ENCODE measurements around the gene NAP1L3. TPM values are rescaled to one million over a fixed set of nuclear protein-coding genes. Genes with fewer than 3 reads are reported as not detected.
A peak's percentile ranks its signal among the peaks of the same experiment; 100 is the strongest.

The NAP1L3 gene, protein sequence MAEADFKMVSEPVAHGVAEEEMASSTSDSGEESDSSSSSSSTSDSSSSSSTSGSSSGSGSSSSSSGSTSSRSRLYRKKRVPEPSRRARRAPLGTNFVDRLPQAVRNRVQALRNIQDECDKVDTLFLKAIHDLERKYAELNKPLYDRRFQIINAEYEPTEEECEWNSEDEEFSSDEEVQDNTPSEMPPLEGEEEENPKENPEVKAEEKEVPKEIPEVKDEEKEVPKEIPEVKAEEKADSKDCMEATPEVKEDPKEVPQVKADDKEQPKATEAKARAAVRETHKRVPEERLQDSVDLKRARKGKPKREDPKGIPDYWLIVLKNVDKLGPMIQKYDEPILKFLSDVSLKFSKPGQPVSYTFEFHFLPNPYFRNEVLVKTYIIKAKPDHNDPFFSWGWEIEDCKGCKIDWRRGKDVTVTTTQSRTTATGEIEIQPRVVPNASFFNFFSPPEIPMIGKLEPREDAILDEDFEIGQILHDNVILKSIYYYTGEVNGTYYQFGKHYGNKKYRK
- 0.52 and 0.83 TPM in 2 replicates for polyA plus RNA-seq (2011; rRNA removed)
- polyA minus RNA-seq (2011; rRNA and poly(A)+ RNA removed): 0.05 and 0.24 TPM in 2 replicates

DNA sequence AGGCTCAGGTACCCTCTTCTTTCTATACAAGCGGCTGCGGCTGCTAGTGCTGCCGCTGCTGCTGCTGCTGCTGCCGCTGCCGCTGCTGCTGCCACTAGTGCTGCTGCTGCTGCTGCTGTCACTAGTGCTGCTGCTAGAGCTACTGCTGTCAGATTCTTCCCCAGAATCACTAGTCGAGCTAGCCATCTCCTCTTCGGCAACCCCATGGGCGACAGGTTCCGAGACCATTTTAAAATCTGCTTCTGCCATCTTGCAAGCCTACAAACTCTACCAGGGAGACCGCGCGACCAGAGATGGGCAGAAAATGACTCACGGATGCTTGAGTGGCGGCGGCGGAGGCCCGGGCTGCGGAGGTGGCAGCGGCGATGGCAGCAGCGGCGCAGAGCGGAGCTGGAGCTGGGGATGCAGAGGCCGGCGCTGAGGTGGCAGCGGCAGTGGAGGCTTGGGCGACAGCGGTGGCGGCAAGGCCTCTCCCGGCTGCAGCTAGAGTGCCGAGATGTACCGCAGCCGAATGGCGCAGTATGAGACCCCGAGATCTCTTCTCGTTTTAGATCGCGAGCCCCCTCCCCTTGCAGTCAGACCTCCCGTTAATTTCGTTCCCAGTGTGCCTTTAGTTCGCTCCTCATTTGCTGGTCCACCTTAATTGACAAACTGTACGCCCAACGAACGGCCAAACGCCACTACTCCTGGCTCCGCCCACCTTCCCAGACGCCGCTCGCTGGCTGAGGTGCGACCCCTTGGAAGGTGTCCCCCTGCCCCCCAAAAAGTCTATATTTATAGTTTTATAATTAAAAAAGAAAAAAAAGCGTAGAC, at the start of gene NAP1L3:
Gene NAP1L3, minus strand, starts transcription at position 523 of the 813 bp plus-strand sequence. Its CDS starts 274 bp downstream, at position 249.
- POLR2A ChIA-PET: no interaction called here
- Histone ChIP-seq H3K27me3 (ENCODE audit: control insufficient read depth, insufficient read depth, low read length) (no peaks in the 10 kb centered on the region), H3K36me3 (ENCODE audit: control insufficient read depth, insufficient read depth, low read length) (no peaks in the 10 kb centered on the region), H3K4me3 (ENCODE audit: low read depth, low read length) (peak within 1 kb of the TSS; percentile 57)
- TF ChIP-seq, protein P1, sequence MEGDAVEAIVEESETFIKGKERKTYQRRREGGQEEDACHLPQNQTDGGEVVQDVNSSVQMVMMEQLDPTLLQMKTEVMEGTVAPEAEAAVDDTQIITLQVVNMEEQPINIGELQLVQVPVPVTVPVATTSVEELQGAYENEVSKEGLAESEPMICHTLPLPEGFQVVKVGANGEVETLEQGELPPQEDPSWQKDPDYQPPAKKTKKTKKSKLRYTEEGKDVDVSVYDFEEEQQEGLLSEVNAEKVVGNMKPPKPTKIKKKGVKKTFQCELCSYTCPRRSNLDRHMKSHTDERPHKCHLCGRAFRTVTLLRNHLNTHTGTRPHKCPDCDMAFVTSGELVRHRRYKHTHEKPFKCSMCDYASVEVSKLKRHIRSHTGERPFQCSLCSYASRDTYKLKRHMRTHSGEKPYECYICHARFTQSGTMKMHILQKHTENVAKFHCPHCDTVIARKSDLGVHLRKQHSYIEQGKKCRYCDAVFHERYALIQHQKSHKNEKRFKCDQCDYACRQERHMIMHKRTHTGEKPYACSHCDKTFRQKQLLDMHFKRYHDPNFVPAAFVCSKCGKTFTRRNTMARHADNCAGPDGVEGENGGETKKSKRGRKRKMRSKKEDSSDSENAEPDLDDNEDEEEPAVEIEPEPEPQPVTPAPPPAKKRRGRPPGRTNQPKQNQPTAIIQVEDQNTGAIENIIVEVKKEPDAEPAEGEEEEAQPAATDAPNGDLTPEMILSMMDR (IDR thresholded peaks at IDR 0.05; ENCODE audit: insufficient read depth, low read depth, low read length): no peak
- CTCF ChIA-PET: no interaction called here
- peak; percentile 19 for DNase-seq (ENCODE audit: low read depth)

DNA sequence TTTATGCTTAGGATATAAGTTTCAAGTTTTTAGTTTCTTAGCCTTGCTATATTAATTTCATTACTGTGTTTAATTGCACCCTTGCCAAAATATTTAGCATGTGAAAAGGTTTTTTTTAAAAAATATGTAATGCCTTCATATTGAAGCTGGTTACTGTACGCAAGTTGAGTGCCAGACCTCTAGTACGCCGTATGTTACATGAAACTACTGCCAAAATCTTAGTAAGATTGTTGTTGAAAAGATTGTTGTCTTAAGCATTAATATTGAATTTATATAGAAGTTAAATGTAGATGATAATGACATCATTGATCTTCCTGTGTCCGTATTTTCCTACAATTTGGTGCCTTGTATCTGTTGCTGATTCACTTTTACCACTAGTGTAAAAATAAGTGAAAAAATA, 37.7 kb upstream of the NAP1L3 start:
- no peaks in the 10 kb centered on the region for H3K36me3 ChIP-seq (ENCODE audit: control insufficient read depth, insufficient read depth, low read length)
- ChIA-PET CTCF (no interaction called here), POLR2A (no interaction called here)
- no peak for DNase-seq (ENCODE audit: low read depth)
- no peak overlapping the region for H3K4me3 ChIP-seq (ENCODE audit: low read depth, low read length)
- TF ChIP-seq, protein P1 (IDR thresholded peaks at IDR 0.05; ENCODE audit: insufficient read depth, low read depth, low read length): no peak
- no peaks in the 10 kb centered on the region for H3K27me3 ChIP-seq (ENCODE audit: control insufficient read depth, insufficient read depth, low read length)

DNA sequence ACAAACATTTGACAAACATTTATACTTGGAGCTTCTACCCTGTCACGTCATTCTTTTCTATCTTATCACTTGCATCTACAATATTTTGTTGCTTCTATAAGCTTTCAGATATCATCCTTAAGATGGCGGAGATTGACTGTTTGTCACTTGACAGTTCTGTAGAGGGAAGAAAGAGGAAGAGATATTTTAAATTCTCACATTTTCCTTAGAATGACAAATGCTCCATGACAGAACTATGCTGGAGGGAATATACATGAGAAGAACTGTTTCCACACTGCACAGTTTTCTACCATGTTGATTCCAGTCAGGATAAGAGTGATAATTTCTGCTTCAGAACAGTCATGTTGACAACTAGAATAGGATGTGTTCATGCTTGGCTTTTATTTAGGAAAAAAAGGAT, 30.3 kb upstream of the NAP1L3 start:
- POLR2A ChIA-PET: no interaction called here
- TF ChIP-seq, protein P1 (IDR thresholded peaks at IDR 0.05; ENCODE audit: insufficient read depth, low read depth, low read length): no peak
- Histone ChIP-seq H3K4me3 (ENCODE audit: low read depth, low read length) (no peak overlapping the region), H3K27me3 (ENCODE audit: control insufficient read depth, insufficient read depth, low read length) (no peaks in the 10 kb centered on the region), H3K36me3 (ENCODE audit: control insufficient read depth, insufficient read depth, low read length) (no peaks in the 10 kb centered on the region)
- CTCF ChIA-PET: no interaction called here
- DNase-seq (ENCODE audit: low read depth): no peak

DNA sequence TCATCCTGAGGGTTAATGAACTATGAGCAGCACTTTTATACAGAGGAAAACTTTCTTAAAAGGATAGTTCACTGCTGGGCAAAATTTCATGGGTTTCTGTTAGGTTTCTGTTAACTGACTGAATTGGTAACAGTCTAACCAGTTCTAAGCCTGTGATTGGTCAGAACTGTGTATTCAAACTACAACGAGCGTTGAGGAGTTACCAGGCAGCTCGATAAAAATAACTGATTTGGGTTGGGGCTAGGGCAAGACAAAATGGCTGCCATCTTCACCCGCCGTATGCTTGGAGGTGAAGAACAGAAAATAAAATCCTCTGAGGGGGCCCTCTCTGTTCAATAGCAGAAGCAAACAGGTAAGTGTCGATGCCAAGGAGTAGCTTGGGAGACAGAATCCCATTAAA, 22.6 kb upstream of the NAP1L3 start:
- H3K4me3 ChIP-seq (ENCODE audit: low read depth, low read length): no peak overlapping the region
- no peaks in the 10 kb centered on the region for H3K36me3 ChIP-seq (ENCODE audit: control insufficient read depth, insufficient read depth, low read length)
- H3K27me3 ChIP-seq (ENCODE audit: control insufficient read depth, insufficient read depth, low read length): no peaks in the 10 kb centered on the region
- POLR2A ChIA-PET: no interaction called here
- TF ChIP-seq, protein P1 (IDR thresholded peaks at IDR 0.05; ENCODE audit: insufficient read depth, low read depth, low read length): no peak
- CTCF ChIA-PET: no interaction called here
- DNase-seq (ENCODE audit: low read depth): no peak

DNA sequence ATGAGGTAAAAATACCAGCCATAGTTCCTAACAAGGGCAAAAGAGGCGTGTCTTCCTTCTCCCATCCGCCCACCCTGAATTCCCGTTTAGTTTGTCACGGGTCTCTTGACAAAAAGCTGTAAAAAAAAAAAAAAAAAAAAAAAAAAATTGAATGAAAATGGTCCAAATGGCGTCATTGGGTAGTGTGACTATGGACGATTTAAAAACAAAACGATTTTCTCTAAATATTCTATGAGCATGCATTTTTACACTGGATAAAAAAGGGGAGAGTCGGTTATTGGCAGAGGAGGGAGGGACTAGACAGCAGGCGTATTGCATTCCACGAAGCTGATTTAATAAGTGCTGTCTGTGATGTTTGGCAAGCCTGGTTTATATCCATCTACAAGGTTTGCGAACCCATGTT, 492 bp upstream of the NAP1L3 start, which contains the start of gene FAM133A:
Gene FAM133A, plus strand, starts transcription at position 338 of the 403 bp plus-strand sequence. CDS start 35,214 bp downstream, outside the sequence.
- POLR2A ChIA-PET: no interaction called here
- DNase-seq (ENCODE audit: low read depth): peak; percentile 5

More for the DNA sequence above, 492 bp upstream of the NAP1L3 start, which contains the start of gene FAM133A:
- no peaks in the 10 kb centered on the region for H3K27me3 ChIP-seq (ENCODE audit: control insufficient read depth, insufficient read depth, low read length)
- H3K36me3 ChIP-seq (ENCODE audit: control insufficient read depth, insufficient read depth, low read length): no peaks in the 10 kb centered on the region
- CTCF ChIA-PET: no interaction called here
- TF ChIP-seq, protein P1 (IDR thresholded peaks at IDR 0.05; ENCODE audit: insufficient read depth, low read depth, low read length): no peak
- H3K4me3 ChIP-seq (ENCODE audit: low read depth, low read length): peak within 1 kb of the TSS; percentile 57
